Ishikawa (cell line): ENCODE measurements around the gene NDC80.

Source experiments
- CEBPB ChIP-seq: IDR thresholded peaks from 2 replicates; pipeline ENCODE4 v1.6.1; 2012
- CREB1 ChIP-seq: IDR thresholded peaks from 2 replicates; pipeline ENCODE4 v1.6.1; 2012; ENCODE audit warnings: low read depth
- EGR1 ChIP-seq: IDR thresholded peaks from 2 replicates; pipeline ENCODE4 v1.6.1; 2012
- EP300 ChIP-seq: IDR thresholded peaks from 2 replicates; pipeline ENCODE4 v1.6.1; 2012; ENCODE audit warnings: borderline replicate concordance
- FOXM1 ChIP-seq: IDR thresholded peaks from 2 replicates; pipeline ENCODE4 v1.6.1; 2012; ENCODE audit warnings: low read depth, borderline replicate concordance
- MAX ChIP-seq: IDR thresholded peaks from 2 replicates; pipeline ENCODE4 v1.6.1; 2012
- NFIC ChIP-seq: IDR thresholded peaks from 2 replicates; pipeline ENCODE4 v1.6.1; 2012
- RAD21 ChIP-seq: IDR thresholded peaks from 2 replicates; pipeline ENCODE4 v1.6.1; 2012; ENCODE audit warnings: low read depth
- REST ChIP-seq: IDR thresholded peaks from 2 replicates; pipeline ENCODE4 v1.6.1; 2012; ENCODE audit warnings: low read depth, mild to moderate bottlenecking
- TAF1 ChIP-seq: IDR thresholded peaks from 2 replicates; pipeline ENCODE4 v1.6.1; 2012; ENCODE audit warnings: low read depth, mild to moderate bottlenecking
- TCF12 ChIP-seq: IDR thresholded peaks from 2 replicates; pipeline ENCODE4 v1.6.1; 2012; ENCODE audit warnings: low read depth
- TEAD4 ChIP-seq: IDR thresholded peaks from 2 replicates; pipeline ENCODE4 v1.6.1; 2012
- USF1 ChIP-seq: IDR thresholded peaks from 2 replicates; pipeline ENCODE4 v1.6.1; 2012
- YY1 ChIP-seq: IDR thresholded peaks from 2 replicates; pipeline ENCODE4 v1.6.1; 2012; ENCODE audit warnings: low read depth
- ZBTB7A ChIP-seq: IDR thresholded peaks from 2 replicates; pipeline ENCODE4 v1.6.1; 2012; ENCODE audit warnings: low read depth

NDC80 gene

GRCh38 chr18:2625217-2625616, 53.9 kb downstream of the NDC80 start:
- no peak for TF ChIP-seq EGR1
- no peak for TF ChIP-seq TCF12
- no peak for TF ChIP-seq NFIC
- no peak for TF ChIP-seq CEBPB
- no peak for TF ChIP-seq ZBTB7A
- no peak for TF ChIP-seq TEAD4
- TF ChIP-seq REST, result no peak

GRCh38 chr18:2627821-2628276, 56.5 kb downstream of the NDC80 start:
- TF ChIP-seq EP300 (no peak), CREB1 (no peak), REST (no peak), RAD21 (no peak), CEBPB (no peak), USF1 (no peak), YY1 (no peak), NFIC (no peak), FOXM1 (no peak)

- TF ChIP-seq MAX (no peak), TEAD4 (no peak), TAF1 (no peak), ZBTB7A (no peak), FOXM1 (no peak), YY1 (no peak), RAD21 (no peak), EGR1 (no peak), CREB1 (no peak), NFIC (no peak), CEBPB (no peak), REST (no peak), EP300 (no peak), USF1 (no peak), TCF12 (no peak)
Measured at GRCh38 chr18:2629003-2629402, 57.6 kb downstream of the NDC80 start.

- no peak for TF ChIP-seq TEAD4
- no peak for TF ChIP-seq TAF1
- no peak for TF ChIP-seq USF1
- TF ChIP-seq ZBTB7A, result no peak
- TF ChIP-seq YY1, result no peak
- no peak for TF ChIP-seq CEBPB
- TF ChIP-seq REST, result no peak
- TF ChIP-seq RAD21, result no peak
- TF ChIP-seq NFIC, result no peak
- no peak for TF ChIP-seq MAX
- no peak for TF ChIP-seq EP300
- TF ChIP-seq EGR1, result no peak
- no peak for TF ChIP-seq FOXM1
- TF ChIP-seq CREB1, result no peak
- no peak for TF ChIP-seq TCF12
Measured at GRCh38 chr18:2635586-2635985, 64.2 kb downstream of the NDC80 start.
